ENCODE measurements around the gene DOC2A.
A peak's percentile ranks its signal among the peaks of the same experiment; 100 is the strongest.
"Not testable (repeated sequence)": the region's sequence is repeated elsewhere in the genome, so short reads cannot be mapped to it uniquely, and the experiment has no call there.

Gene DOC2A

GRCh38 chr16:29972992-29973383 lies 37.8 kb downstream of the DOC2A start:
- no peak for DNase-seq (ENCODE audit: low spot score)

GRCh38 chr16:29972500-29972899 lies 38.3 kb downstream of the DOC2A start:
- DNase-seq (ENCODE audit: low spot score) = no peak

GRCh38 chr16:29971304-29971703 lies 39.5 kb downstream of the DOC2A start:
- no peak for DNase-seq (ENCODE audit: low spot score)

- no peak for DNase-seq (ENCODE audit: low spot score)
These were observed 42.6 kb downstream of the DOC2A start for GRCh38 chr16:29968205-29968604.

GRCh38 chr16:29963021-29963743 lies 47.6 kb downstream of the DOC2A start:
- DNase-seq (ENCODE audit: low spot score) = no peak

GRCh38 chr16:29962344-29962994 lies 48.4 kb downstream of the DOC2A start:
- DNase-seq (ENCODE audit: low spot score) = peak; percentile 58

- peak; percentile 99 for DNase-seq (ENCODE audit: low spot score)
These were observed 49.1 kb downstream of the DOC2A start, which contains the start of gene TMEM219 for GRCh38 chr16:29961479-29962343. Gene TMEM219 (plus strand): TSS chr16:29962079. CDS start chr16:29963144, 1,065 bp downstream.

GRCh38 chr16:29961127-29961478 lies 49.7 kb downstream of the DOC2A start:
- DNase-seq (ENCODE audit: low spot score) = no peak

- not testable (repeated sequence) for DNase-seq (ENCODE audit: low spot score)
These were observed 51.0 kb downstream of the DOC2A start for GRCh38 chr16:29959821-29960220.

GRCh38 chr16:29959293-29959692 lies 51.5 kb downstream of the DOC2A start:
- no peak for DNase-seq (ENCODE audit: low spot score)

GRCh38 chr16:29958756-29959155 lies 52.1 kb downstream of the DOC2A start:
- no peak for DNase-seq (ENCODE audit: low spot score)
